Fibroblast of villous mesenchyme (primary cell): ENCODE results near the gene TSPAN15. TPM values are rescaled to one million over a fixed set of nuclear protein-coding genes. Genes with fewer than 3 reads are reported as not detected.

Source experiments
- DNase-seq: peaks from one replicate; pipeline ENCODE4 v3.0.0-alpha.2; 2010; ENCODE audit warnings: low read depth
- H3K4me3 ChIP-seq: 2 replicates; pipeline ENCODE4 v1.5.1; 2011; ENCODE audit warnings: low read depth, mild to moderate bottlenecking, low read length
- CTCF ChIP-seq: IDR thresholded peaks from 2 replicates; pipeline ENCODE4 v1.5.1; 2012; ENCODE audit warnings: low read depth, mild to moderate bottlenecking, low read length; ENCODE audit not compliant: insufficient read depth
- total RNA-seq: library from RNA; depleted of rRNA; stranded (reverse); fragments of >200 nt; gene quantifications from 2 replicates; pipeline ENCODE4 v1.2.3, GENCODE V29; 2012

TSPAN15 gene
- total RNA-seq, 1 donor = 6.0 TPM

- H3K4me3 ChIP-seq = no peak overlapping the region
- TF ChIP-seq CTCF = no peak
- DNase-seq = no peak
These were observed 98.7 kb downstream of the TSPAN15 start for GRCh38 chr10:69549959-69550358.

GRCh38 chr10:69552268-69552667, 101.0 kb downstream of the TSPAN15 start:
- no peak for DNase-seq
- TF ChIP-seq CTCF = no peak
- no peak overlapping the region for H3K4me3 ChIP-seq

- H3K4me3 ChIP-seq = no peak overlapping the region
- no peak for TF ChIP-seq CTCF
- DNase-seq = no peak
These were observed 102.1 kb downstream of the TSPAN15 start for GRCh38 chr10:69553328-69553727.

- no peak for DNase-seq
- TF ChIP-seq CTCF = no peak
- H3K4me3 ChIP-seq = no peak overlapping the region
These were observed 103.3 kb downstream of the TSPAN15 start for GRCh38 chr10:69554611-69555010.

Other genes with a start within 250 kb of the TSPAN15 start
- 0.43 and 0.64 TPM in 2 replicates for gene HKDC1, start 231.1 kb upstream of the TSPAN15 start, total RNA-seq
- gene HK1, start 173.0 kb upstream of the TSPAN15 start, total RNA-seq = 86.7 and 91.1 TPM in 2 replicates
- gene TACR2, start 34.5 kb upstream of the TSPAN15 start, total RNA-seq = under 0.01 TPM in 1 of 2 replicates, not detected in the other
- gene NEUROG3, start 122.0 kb downstream of the TSPAN15 start, total RNA-seq = not detected in 2 replicates
- not detected in 2 replicates for gene FAM241B, start 178.8 kb downstream of the TSPAN15 start, total RNA-seq